Right lobe of liver (tissue), 6 donors: ENCODE measurements around the gene LMNTD2. TPM values are rescaled to one million over a fixed set of nuclear protein-coding genes. Genes with fewer than 3 reads are reported as not detected.

Source experiments
- ATAC-seq, 4 donors: fragments of 200-7000 bp; cut with Tn5 transposase; one replicate each; pipeline ENCODE4 v1.9.1; 2020; ENCODE audit warnings: mild to moderate bottlenecking in 4 of 4, moderate library complexity in 4 of 4
- DNase-seq, 3 donors: peaks; one replicate each; pipeline ENCODE4 v3.0.0-alpha.2; 2020
- H3K27ac ChIP-seq, 3 donors: fragments of 200-600 bp; one replicate each; pipeline ENCODE4 v1.8.0; 2022
- H3K27me3 ChIP-seq, 2 donors: fragments of 200-600 bp; one replicate each; pipeline ENCODE4 v1.8.0; 2022
- H3K36me3 ChIP-seq, 4 donors: fragments of 200-600 bp; sonication (generic) in 1 of 4; one replicate each; pipeline versions ENCODE4 v1.5.1 to v1.8.0; 2017 to 2022; ENCODE audit warnings: control low read depth in 1 of 4
- H3K4me1 ChIP-seq, 4 donors: fragments of 200-600 bp; sonication (generic) in 1 of 4; one replicate each; pipeline versions ENCODE4 v1.5.1 to v1.8.0; 2017 to 2022; ENCODE audit warnings: control low read depth in 1 of 4
- H3K4me3 ChIP-seq, 3 donors: fragments of 200-600 bp; one replicate each; pipeline ENCODE4 v1.8.0; 2022
- H3K9me3 ChIP-seq, 4 donors: fragments of 200-600 bp; sonication (generic) in 1 of 4; one replicate each; pipeline versions ENCODE4 v1.5.1 to v1.8.0; 2017 to 2022; ENCODE audit warnings: control low read depth in 1 of 4
- CTCF ChIP-seq, 4 donors: fragments of 200-600 bp in 3 of 4; fragments of 450-650 bp in 1 of 4; IDR thresholded peaks; one replicate each; pipeline versions ENCODE4 v1.5.1 to v1.8.0; 2016 to 2022; ENCODE audit warnings: antibody characterized with exemption in 4 of 4, mild to moderate bottlenecking in 2 of 4
- POLR2A ChIP-seq: fragments of 450-650 bp; IDR thresholded peaks from one replicate; pipeline ENCODE4 v1.6.1; 2017; ENCODE audit warnings: antibody characterized with exemption, mild to moderate bottlenecking
- WGBS: methylation state at CpG from one replicate; pipeline ENCODE4 v1.1.6; 2018; ENCODE audit warnings: low coverage, low lambda C conversion rate; ENCODE audit not compliant: insufficient coverage; ENCODE audit errors: missing lambda C conversion rate; 5-methylcytosine and 5-hydroxymethylcytosine counted together
- intact Hi-C, 2 donors: fragments of 100-400 bp; cut with DNase I; formaldehyde crosslinking; loops; one replicate each; pipeline versions ENCODE4 v1.11.2 to v1.14.1; 2022
- total RNA-seq, 6 experiments: library from RNA; depleted of rRNA in 2 of 6; stranded (reverse); fragments of >200 nt in 2 of 6; fragmentation: NEBNext Ultra II Directional in 3 of 6; extraction: Animal tissue kit (Norgen Biotek cat#: 25700) in 3 of 6; gene quantifications; one replicate each; pipeline versions ENCODE4 v1.1.0 to v1.2.4, GENCODE V29; 2016 to 2023
- donor health status: DM: no; HTN: yes; CAD: no.
- donor health status: DM: no; HTN: no; CAD: no.
- donor health status: DM: no; HTN: no; CAD: no.
- donor health status: DM: no; HTN: yes; CAD: no.
- donor health status: DM: no; HTN: yes; CAD: no.

LMNTD2 gene
- total RNA-seq, 6 experiments from 2014 or later, result 4.7 to 14.7 (median 7.9) TPM

GRCh38 chr11:562046-562645 is 1.6 kb upstream of the LMNTD2 start:
- ATAC-seq (no peak), DNase-seq (no peak)
- intact Hi-C loops, result no loop called here

DNA sequence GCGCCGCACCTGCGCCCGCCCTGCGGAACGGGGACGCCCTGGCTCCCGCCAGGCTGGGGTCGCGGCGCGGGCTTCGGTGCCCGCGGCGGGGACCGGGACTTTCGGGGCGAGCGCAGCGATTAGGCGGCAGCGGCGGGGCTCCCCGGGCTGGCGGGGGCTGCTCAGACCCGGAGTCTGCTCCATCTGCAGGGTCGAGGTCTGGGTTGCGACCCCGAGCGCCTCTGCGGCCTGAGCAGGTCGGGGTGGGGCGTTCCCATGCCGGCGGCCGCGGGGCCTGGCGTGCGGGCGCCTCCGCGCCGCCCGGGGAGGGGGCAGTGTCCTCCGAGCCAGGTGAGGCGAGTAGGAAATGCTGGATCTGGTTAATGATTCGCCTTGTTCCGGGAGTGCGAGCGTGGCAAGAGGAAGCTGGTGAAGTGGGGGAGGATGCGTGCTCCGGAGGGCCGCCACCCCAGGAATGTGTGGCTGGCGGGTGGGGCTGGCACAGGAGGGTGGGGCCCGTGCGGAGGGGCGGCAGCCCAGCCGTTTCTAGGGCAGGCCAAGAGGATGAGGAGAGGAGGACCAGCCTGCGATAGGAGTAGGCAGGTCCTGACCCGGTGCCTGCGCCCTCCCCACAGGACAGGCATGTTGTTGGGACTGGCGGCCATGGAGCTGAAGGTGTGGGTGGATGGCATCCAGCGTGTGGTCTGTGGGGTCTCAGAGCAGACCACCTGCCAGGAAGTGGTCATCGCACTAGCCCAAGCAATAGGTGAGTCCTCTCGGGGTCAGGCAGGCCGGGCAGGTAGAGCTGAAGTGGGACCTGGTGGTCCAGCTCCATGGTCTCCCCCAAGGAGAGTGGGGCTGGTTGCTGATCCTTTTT is 838 bp upstream of the LMNTD2 start:
- peak overlapping the region in 2 of 3 donors; percentile 62 to 77 for H3K27ac ChIP-seq
- peaks cover 0 to 21% (median 8%) of the 10 kb centered on the region in 4 donors for H3K4me1 ChIP-seq
- H3K9me3 ChIP-seq, result no peaks in the 10 kb centered on the region
- peak overlapping the region; percentile 83 to 100 (median 84) for H3K4me3 ChIP-seq
- ATAC-seq (peak; percentile 55 to 63 (median 62)), DNase-seq (peak; percentile 84 to 90 (median 85))
- H3K27me3 ChIP-seq, result no peaks in the 10 kb centered on the region
- TF ChIP-seq CTCF (IDR thresholded peaks at IDR 0.05) (no peak), POLR2A (peak; percentile 81)
- 0% methylated on average over 1 of the region's 67 CpGs for WGBS
- intact Hi-C loops, result no loop called here
- H3K36me3 ChIP-seq, result peaks cover 0 to 6% (median 2%) of the 10 kb centered on the region in 4 donors

More at GRCh38 chr11:562046-562645, 1.6 kb upstream of the LMNTD2 start:
- WGBS, result 90% methylated on average over 2 of the region's 29 CpGs
- no peaks in the 10 kb centered on the region for H3K9me3 ChIP-seq
- peaks cover 0 to 25% (median 9%) of the 10 kb centered on the region in 4 donors for H3K4me1 ChIP-seq
- no peak overlapping the region for H3K27ac ChIP-seq
- no peaks in the 10 kb centered on the region for H3K27me3 ChIP-seq
- no peak for TF ChIP-seq POLR2A
- H3K36me3 ChIP-seq, result peaks cover 0 to 6% (median 2%) of the 10 kb centered on the region in 4 donors
- H3K4me3 ChIP-seq, result peak overlapping the region; percentile 83 to 100 (median 84)

GRCh38 chr11:559712-560304 is 730 bp downstream of the LMNTD2 start:
- intact Hi-C loops, result loop anchor here (5.0 to 10.0 kb wide), 2 partner anchors 52 to 195 kb away; no protein-coding TSS in a partner anchor
- Histone ChIP-seq H3K27me3 (no peaks in the 10 kb centered on the region), H3K27ac (peak overlapping the region; percentile 50 to 83 (median 81)), H3K4me1 (peaks cover 0 to 27% (median 8%) of the 10 kb centered on the region in 4 donors), H3K4me3 (peak overlapping the region; percentile 72 to 100 (median 84)), H3K9me3 (no peaks in the 10 kb centered on the region), H3K36me3 (peaks cover 0 to 6% (median 2%) of the 10 kb centered on the region in 4 donors)
- peak; percentile 49 to 56 (median 54) for ATAC-seq
- DNase-seq, result peak; percentile 85 to 90 (median 87)
- TF ChIP-seq CTCF (IDR thresholded peaks at IDR 0.05) (peak in 1 of 4 donors; percentile 6), POLR2A (peak; percentile 73)
- 30% methylated on average over 9 of the region's 18 CpGs for WGBS

DNA sequence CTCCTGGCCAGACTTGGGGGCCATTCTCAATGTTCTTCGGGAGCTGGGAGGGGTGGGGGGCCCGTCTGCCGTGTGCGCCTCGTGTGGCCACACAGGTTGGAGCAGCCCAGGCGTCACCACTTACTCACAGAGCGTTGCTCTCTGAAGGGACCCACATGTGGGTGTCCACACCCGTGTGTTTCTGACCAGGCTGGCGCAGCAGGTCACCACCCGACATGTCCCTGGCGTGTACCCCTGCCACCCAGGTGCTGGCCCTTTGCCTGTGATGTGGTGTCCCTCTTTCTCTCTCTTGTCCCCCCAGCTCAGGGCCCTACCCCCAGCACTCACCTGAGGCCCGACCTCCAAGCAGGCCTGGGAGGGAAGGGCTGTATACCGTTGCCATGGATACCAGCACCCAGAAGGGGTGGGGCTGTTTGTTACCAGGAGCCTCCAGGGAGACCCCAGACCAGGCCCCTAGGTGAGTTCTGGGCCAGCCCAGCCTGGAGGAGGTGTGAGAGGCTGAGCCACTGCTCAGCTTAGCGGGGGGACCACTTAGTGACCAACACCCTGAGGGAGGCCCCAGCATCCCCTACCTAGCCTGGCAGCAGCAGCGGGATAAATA is 1.4 kb downstream of the LMNTD2 start:
- H3K4me1 ChIP-seq, result peaks cover 0 to 31% (median 8%) of the 10 kb centered on the region in 4 donors
- H3K36me3 ChIP-seq, result peaks cover 0 to 6% (median 2%) of the 10 kb centered on the region in 4 donors
- no CpG with 5 or more reads among the region's 15 CpGs for WGBS
- DNase-seq, result peak in 2 of 3 donors; percentile 30 to 55
- H3K27ac ChIP-seq, result peak overlapping the region in 2 of 3 donors; percentile 20 to 43
- intact Hi-C loops, result loop anchor here (5.0 to 10.0 kb wide), 2 partner anchors 53 to 196 kb away; no protein-coding TSS in a partner anchor
- no peaks in the 10 kb centered on the region for H3K27me3 ChIP-seq
- ATAC-seq, result no peak
- H3K4me3 ChIP-seq, result no peak overlapping the region
- TF ChIP-seq CTCF (IDR thresholded peaks at IDR 0.05) (no peak), POLR2A (no peak)
- no peaks in the 10 kb centered on the region for H3K9me3 ChIP-seq
